Subcutaneous adipose tissue (tissue), 4 donors: ENCODE measurements around the gene EFNA4. TPM values are rescaled to one million over a fixed set of nuclear protein-coding genes. Genes with fewer than 3 reads are reported as not detected.

ENCODE experiments used
- CTCF ChIP-seq: fragments of 450-650 bp; IDR thresholded peaks from one replicate; pipeline ENCODE4 v1.5.1; 2016; ENCODE audit warnings: low read depth, mild to moderate bottlenecking, control low read depth, antibody characterized with exemption, moderate library complexity
- total RNA-seq, 4 donors: library from RNA; depleted of rRNA; stranded (reverse); fragments of >200 nt; gene quantifications; one replicate each; pipeline ENCODE4 v1.1.0, GENCODE V29; 2016

EFNA4 gene
- total RNA-seq, 4 donors from 2014 or later: 2.8 to 5.3 (median 3.7) TPM

- no peak for TF ChIP-seq CTCF
Measured at GRCh38 chr1:155083052-155083541, 19.6 kb downstream of the EFNA4 start.

- TF ChIP-seq CTCF: no peak
Measured at GRCh38 chr1:155083865-155084721, 20.6 kb downstream of the EFNA4 start.

GRCh38 chr1:155084722-155085503 is 21.4 kb downstream of the EFNA4 start:
- no peak for TF ChIP-seq CTCF

- TF ChIP-seq CTCF: no peak
Measured at GRCh38 chr1:155085504-155086127, 22.1 kb downstream of the EFNA4 start.

- TF ChIP-seq CTCF: no peak
Measured at GRCh38 chr1:155086128-155086741, 22.7 kb downstream of the EFNA4 start.

GRCh38 chr1:155086856-155087535 is 23.5 kb downstream of the EFNA4 start:
- TF ChIP-seq CTCF: no peak
